Endothelial cell of umbilical vein (primary cell): ENCODE measurements around the gene COX7A2L. TPM values are rescaled to one million over a fixed set of nuclear protein-coding genes. Genes with fewer than 3 reads are reported as not detected.

Experiments
- BruUV-seq: library from RNA; stranded (reverse); fragments of 400-500 nt; replicated peaks from 2 replicates; lab custom pipeline; 2021; lab: Mats Ljungman, UMichigan
- CTCF ChIA-PET: fragments of 300-600, 350-600 bp; sonication (Branson Sonifier 250); formaldehyde crosslinking; loops from one replicate; lab custom pipeline; 2021; ENCODE audit warnings: antibody characterized with exemption, inconsistent platforms; lab: Charles Lee
- POLR2A ChIA-PET: fragments of 300-600, 350-600 bp; sonication (Branson Sonifier 250); formaldehyde crosslinking; loops from one replicate; lab custom pipeline; 2021; ENCODE audit warnings: antibody characterized with exemption, inconsistent platforms; lab: Charles Lee
- DNase-seq: peaks from one replicate; pipeline ENCODE4 v3.0.0-alpha.2; 2011; ENCODE audit warnings: low read depth, low spot score
- FAIRE-seq: peaks from 2 replicates; lab custom pipeline; 2011; peaks lifted over from hg19 to GRCh38; lab: Jason Lieb, UNC
- H2AFZ ChIP-seq: 2 replicates; pipeline ENCODE4 v1.6.0; 2012; ENCODE audit warnings: low read depth, low read length, control low read depth, inconsistent platforms
- H3K27ac ChIP-seq: 2 replicates; pipeline ENCODE4 v1.5.1; 2011; ENCODE audit warnings: low read depth, mild to moderate bottlenecking, control low read depth, low read length, moderate library complexity; ENCODE audit not compliant: insufficient read depth
- H3K27me3 ChIP-seq, 2 experiments: 2 replicates each; pipeline versions ENCODE4 v1.6.0 to v1.6.1; 2011; ENCODE audit warnings: low read length in 2 of 2, mixed read lengths in 1 of 2; ENCODE audit not compliant: control insufficient read depth in 2 of 2, insufficient read depth in 2 of 2
- H3K36me3 ChIP-seq, 2 experiments: 2 replicates in 1 of 2; 3 replicates in 1 of 2; pipeline ENCODE4 v1.5.1; 2011; ENCODE audit warnings: low read length in 2 of 2, mild to moderate bottlenecking in 1 of 2, moderate library complexity in 1 of 2; ENCODE audit not compliant: control insufficient read depth in 2 of 2, insufficient read depth in 2 of 2; ENCODE audit errors: extremely low read depth in 1 of 2
- H3K4me1 ChIP-seq: 3 replicates; pipeline ENCODE4 v1.5.1; 2011; ENCODE audit warnings: mild to moderate bottlenecking, low read length; ENCODE audit not compliant: control insufficient read depth, insufficient read depth; ENCODE audit errors: extremely low read depth
- H3K4me2 ChIP-seq: 2 replicates; pipeline ENCODE4 v1.6.1; 2011; ENCODE audit warnings: low read length, control low read depth, mixed read lengths; ENCODE audit not compliant: insufficient read depth
- H3K4me3 ChIP-seq, 3 experiments: fragments of 200-600 bp in 1 of 3; sonication (generic), shearing (Covaris generic) in 1 of 3; replicated peaks in 1 of 3; 2 replicates each; pipeline ENCODE4 v1.5.1; 2011 to 2016; ENCODE audit warnings: control low read depth in 3 of 3, low read length in 3 of 3, mild to moderate bottlenecking in 2 of 3, inconsistent platforms in 1 of 3, low read depth in 1 of 3, moderate library complexity in 1 of 3; ENCODE audit not compliant: insufficient read depth in 1 of 3
- H3K79me2 ChIP-seq: 2 replicates; pipeline ENCODE4 v1.6.0; 2012; ENCODE audit warnings: low read length, inconsistent platforms; ENCODE audit not compliant: control insufficient read depth, insufficient read depth
- H3K9ac ChIP-seq: replicated peaks from 2 replicates; pipeline ENCODE3; 2011; ENCODE audit warnings: low read length, control low read depth; ENCODE audit not compliant: insufficient read depth; ENCODE audit errors: extremely low read depth
- H3K9me1 ChIP-seq: replicated peaks from 3 replicates; pipeline ENCODE4 v1.6.0; 2011; ENCODE audit warnings: mild to moderate bottlenecking, low read length; ENCODE audit not compliant: control insufficient read depth, insufficient read depth; ENCODE audit errors: extremely low read depth
- H3K9me3 ChIP-seq: replicated peaks from 2 replicates; pipeline ENCODE4 v1.5.1; 2012; ENCODE audit warnings: low read length, inconsistent platforms; ENCODE audit not compliant: control insufficient read depth, insufficient read depth
- H4K20me1 ChIP-seq: replicated peaks from 2 replicates; pipeline ENCODE3; 2011; ENCODE audit warnings: mild to moderate bottlenecking, low read length; ENCODE audit not compliant: control insufficient read depth, insufficient read depth; ENCODE audit errors: extremely low read depth
- CTCF ChIP-seq, 2 donors: IDR thresholded peaks; 1 replicate in 1 of 2; 2 replicates in 1 of 2; pipeline ENCODE4 v1.5.1; 2011; ENCODE audit warnings: low read length in 2 of 2, mild to moderate bottlenecking in 2 of 2, moderate library complexity in 2 of 2, control low read depth in 1 of 2, inconsistent platforms in 1 of 2, low read depth in 1 of 2; ENCODE audit not compliant: insufficient read depth in 1 of 2; ENCODE audit errors: extremely low read depth in 1 of 2
- EZH2 ChIP-seq: IDR thresholded peaks from 2 replicates; pipeline ENCODE4 v1.6.1; 2012; ENCODE audit warnings: borderline replicate concordance, low read depth, mild to moderate bottlenecking, moderate library complexity, low read length, inconsistent platforms; ENCODE audit not compliant: severe bottlenecking
- FOS ChIP-seq: IDR thresholded peaks from 2 replicates; pipeline ENCODE4 v1.6.1; 2011; ENCODE audit warnings: mild to moderate bottlenecking, low read length, moderate library complexity, borderline replicate concordance; ENCODE audit not compliant: insufficient read depth
- GATA2 ChIP-seq: IDR thresholded peaks from 2 replicates; pipeline ENCODE4 v1.7.0; 2011; ENCODE audit warnings: low read depth, mild to moderate bottlenecking, moderate library complexity, mixed read lengths, low read length; ENCODE audit not compliant: insufficient read length, insufficient read depth
- JUN ChIP-seq: IDR thresholded peaks from 2 replicates; pipeline ENCODE4 v1.6.1; 2011; ENCODE audit warnings: borderline replicate concordance, low read depth; ENCODE audit not compliant: insufficient read length, insufficient read depth
- MAX ChIP-seq: IDR thresholded peaks from 2 replicates; pipeline ENCODE4 v1.6.1; 2011; ENCODE audit not compliant: insufficient read depth, insufficient read length
- MYC ChIP-seq: IDR thresholded peaks from one replicate; pipeline ENCODE4 v1.6.1; 2011; ENCODE audit warnings: mild to moderate bottlenecking, low read depth, low read length
- POLR2A ChIP-seq: IDR thresholded peaks from 2 replicates; pipeline ENCODE4 v1.6.1; 2012; ENCODE audit warnings: low read depth, mild to moderate bottlenecking, control low read depth, low read length
- POLR2AphosphoS5 ChIP-seq: IDR thresholded peaks from 2 replicates; pipeline ENCODE4 v1.6.1; 2012; ENCODE audit warnings: low read depth, mild to moderate bottlenecking, control low read depth, low read length, moderate library complexity; ENCODE audit not compliant: insufficient read depth
- dilution Hi-C: fragments of 300-500 bp; cut with MboI; formaldehyde crosslinking; loops from one replicate; pipeline ENCODE4 v1.15.0; 2019; ENCODE audit warnings: low sequenced_read_pairs; ENCODE audit not compliant: extremely low pct_ligation_motif_present
- intact Hi-C: fragments of 100-400 bp; cut with micrococcal nuclease; formaldehyde crosslinking; loops from one replicate; pipeline ENCODE4 v1.10.0; 2022
- polyA plus RNA-seq, 4 experiments: library from polyadenylated mRNA; depleted of rRNA in 3 of 4; stranded (reverse) in 3 of 4; unstranded in 1 of 4; fragments of >200 nt; gene quantifications; 2 replicates each; pipeline versions ENCODE4 v1.2.1 to v1.2.3, GENCODE V29; 2011 to 2012; ENCODE audit warnings: missing spikeins in 1 of 4
- total RNA-seq: library from RNA; stranded (reverse); gene quantifications from 2 replicates; pipeline ENCODE4 v1.2.3, GENCODE V29; 2021

The COX7A2L gene
- total and polyA plus RNA-seq, 2 donors (not counting 3 experiments of a cell fraction or from before 2014, with no cell fraction given) = 94.2 to 119 TPM

GRCh38 chr2:42327125-42327524 is 33.9 kb downstream of the COX7A2L start:
- Histone ChIP-seq H3K9me3 (no peaks in the 10 kb centered on the region), H3K27ac (no peak overlapping the region), H3K9ac (no peak overlapping the region), H4K20me1 (no peaks in the 10 kb centered on the region), H3K4me1 (no peaks in the 10 kb centered on the region), H3K9me1 (no peaks in the 10 kb centered on the region), H2AFZ (no peak overlapping the region), H3K27me3 (no peaks in the 10 kb centered on the region), H3K4me2 (no peak overlapping the region), H3K4me3 (no peak overlapping the region), H3K36me3 (peaks cover 2 to 4% of the 10 kb centered on the region in 2 experiments), H3K79me2 (no peaks in the 10 kb centered on the region)
- POLR2A ChIA-PET = no interaction called here
- no TSS peak for BruUV-seq
- dilution Hi-C loops = no loop called here
- CTCF ChIA-PET = interaction anchor here (1.0 to 6.0 kb wide), 4 partner anchors 19 to 239 kb away, joined by 3 to 369 read pairs (median 4); no protein-coding TSS in a partner anchor
- no peak for TF ChIP-seq EZH2
- TF ChIP-seq CTCF (IDR thresholded peaks at IDR 0.05; ENCODE audit: extremely low read depth in 1 of 2, insufficient read depth in 1 of 2, low read depth in 1 of 2, low read length in 2 of 2) = no peak
- TF ChIP-seq MYC = no peak
- TF ChIP-seq POLR2AphosphoS5 = no peak
- TF ChIP-seq POLR2A = no peak
- no peak for TF ChIP-seq MAX
- no peak for TF ChIP-seq JUN
- TF ChIP-seq GATA2 = no peak
- no peak for TF ChIP-seq FOS
- FAIRE-seq (no peak), DNase-seq (no peak)
- intact Hi-C loops = loop anchor here (5.0 kb wide), 2 partner anchors 460 to 475 kb away; no protein-coding TSS in a partner anchor
